Subcutaneous abdominal adipose tissue (tissue), 5 donors: ENCODE measurements around the gene ZNF883.

Experiments
- H3K27ac ChIP-seq: one replicate; pipeline ENCODE4 v1.7.0; 2013; ENCODE audit warnings: low read depth, mild to moderate bottlenecking, inconsistent platforms, low read length, moderate library complexity
- H3K27me3 ChIP-seq, 5 donors: one replicate each; pipeline ENCODE4 v1.7.0; 2013; ENCODE audit warnings: low read length in 5 of 5, inconsistent platforms in 1 of 5; ENCODE audit not compliant: control insufficient read depth in 5 of 5, insufficient read depth in 4 of 5
- H3K36me3 ChIP-seq, 5 donors: one replicate each; pipeline ENCODE4 v1.7.0; 2013; ENCODE audit warnings: low read length in 5 of 5; ENCODE audit not compliant: control insufficient read depth in 5 of 5, insufficient read depth in 5 of 5
- H3K4me1 ChIP-seq, 5 donors: one replicate each; pipeline ENCODE4 v1.7.0; 2013; ENCODE audit warnings: low read length in 5 of 5, mild to moderate bottlenecking in 3 of 5, moderate library complexity in 1 of 5; ENCODE audit not compliant: control insufficient read depth in 5 of 5, insufficient read depth in 5 of 5
- H3K4me3 ChIP-seq, 5 donors: one replicate each; pipeline ENCODE4 v1.7.0; 2013; ENCODE audit warnings: low read length in 5 of 5, low read depth in 1 of 5
- H3K9ac ChIP-seq, 5 donors: one replicate each; pipeline ENCODE4 v1.7.0; 2013; ENCODE audit warnings: low read length in 5 of 5, mild to moderate bottlenecking in 4 of 5, moderate library complexity in 3 of 5
- H3K9me3 ChIP-seq, 5 donors: one replicate each; pipeline ENCODE4 v1.7.0; 2013; ENCODE audit warnings: low read length in 5 of 5; ENCODE audit not compliant: control insufficient read depth in 5 of 5
- donor health status: healthy.
- donor health status: healthy.
- donor health status: healthy.
- donor health status: healthy.
- donor health status: healthy.

The ZNF883 gene

DNA sequence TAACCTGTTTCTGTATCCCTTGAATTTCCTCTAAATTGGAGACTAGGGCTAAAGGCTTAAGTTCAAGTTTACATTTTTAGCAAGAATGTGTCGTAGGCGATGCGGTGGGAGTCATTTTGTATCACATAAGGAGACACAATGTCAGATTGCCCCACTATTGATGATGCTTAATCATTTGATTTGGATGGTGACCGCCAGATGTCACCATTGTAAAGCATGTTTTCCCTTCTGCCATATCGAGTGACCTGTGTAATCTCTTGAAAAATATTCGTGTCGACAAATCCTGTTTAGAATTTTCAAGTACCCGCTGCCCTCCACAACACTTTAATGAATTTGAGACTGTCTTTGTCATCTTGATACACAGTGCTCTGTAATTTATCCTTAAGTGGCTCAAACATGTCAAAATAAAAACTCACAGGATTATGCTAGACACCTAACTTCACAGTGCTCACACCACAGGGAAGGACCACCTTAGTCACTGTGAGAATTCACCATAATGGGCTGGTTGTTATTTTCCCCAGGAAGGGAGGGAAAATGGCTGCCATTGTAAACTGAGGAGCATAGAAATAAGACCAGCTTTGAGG lies 86.8 kb downstream of the ZNF883 start:
- no peaks in the 10 kb centered on the region for H3K27me3 ChIP-seq
- H3K9ac ChIP-seq, result no peak overlapping the region

DNA sequence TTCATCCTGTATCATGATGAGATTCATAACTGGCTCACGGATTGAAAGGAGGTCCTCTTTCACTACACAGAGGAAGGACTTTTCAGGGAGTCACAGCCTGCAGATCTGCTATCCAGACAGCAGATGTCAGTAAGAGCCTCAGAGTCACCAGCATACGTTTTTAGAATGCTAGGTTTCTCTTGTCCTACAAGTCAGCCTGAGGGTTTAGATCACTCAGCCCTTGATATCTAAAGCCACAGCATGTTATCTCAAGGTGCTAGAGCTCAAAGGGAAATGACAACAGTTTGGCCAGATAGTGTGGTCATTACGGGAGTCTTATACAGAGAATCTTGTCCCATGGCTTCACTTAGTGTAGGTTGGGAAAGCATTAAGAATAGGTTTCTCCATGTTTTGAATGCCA lies 90.4 kb downstream of the ZNF883 start:
- no peaks in the 10 kb centered on the region for H3K36me3 ChIP-seq
- H3K4me3 ChIP-seq, result no peak overlapping the region
- no peaks in the 10 kb centered on the region for H3K9me3 ChIP-seq
- no peaks in the 10 kb centered on the region for H3K4me1 ChIP-seq
- H3K27ac ChIP-seq, result no peak overlapping the region
- no peak overlapping the region for H3K9ac ChIP-seq
- no peaks in the 10 kb centered on the region for H3K27me3 ChIP-seq

More for the DNA sequence above, 86.8 kb downstream of the ZNF883 start:
- no peak overlapping the region for H3K4me3 ChIP-seq
- no peaks in the 10 kb centered on the region for H3K36me3 ChIP-seq
- no peaks in the 10 kb centered on the region for H3K4me1 ChIP-seq
- H3K27ac ChIP-seq, result no peak overlapping the region
- H3K9me3 ChIP-seq, result no peaks in the 10 kb centered on the region

DNA sequence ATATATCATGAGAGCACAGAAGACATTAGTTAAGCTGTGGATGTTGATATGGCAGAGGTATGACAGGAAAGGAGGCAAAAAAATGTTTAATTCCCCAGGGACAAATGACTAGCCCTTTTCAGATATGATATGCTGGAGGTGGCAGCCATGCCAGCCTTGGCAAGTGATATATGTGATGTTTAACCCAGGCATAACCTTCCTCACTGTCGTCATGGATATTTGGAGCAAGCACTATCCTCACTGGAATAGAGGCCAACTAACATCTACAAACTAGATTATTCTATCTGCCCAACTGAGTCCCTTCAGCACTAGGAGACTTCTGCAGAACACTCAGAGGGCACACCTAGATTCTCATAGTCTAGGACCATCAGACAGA lies 94.0 kb downstream of the ZNF883 start:
- no peaks in the 10 kb centered on the region for H3K9me3 ChIP-seq
- no peak overlapping the region for H3K9ac ChIP-seq
- H3K27ac ChIP-seq, result no peak overlapping the region
- no peak overlapping the region for H3K4me3 ChIP-seq
- no peaks in the 10 kb centered on the region for H3K36me3 ChIP-seq
- H3K27me3 ChIP-seq, result no peaks in the 10 kb centered on the region
- no peaks in the 10 kb centered on the region for H3K4me1 ChIP-seq

DNA sequence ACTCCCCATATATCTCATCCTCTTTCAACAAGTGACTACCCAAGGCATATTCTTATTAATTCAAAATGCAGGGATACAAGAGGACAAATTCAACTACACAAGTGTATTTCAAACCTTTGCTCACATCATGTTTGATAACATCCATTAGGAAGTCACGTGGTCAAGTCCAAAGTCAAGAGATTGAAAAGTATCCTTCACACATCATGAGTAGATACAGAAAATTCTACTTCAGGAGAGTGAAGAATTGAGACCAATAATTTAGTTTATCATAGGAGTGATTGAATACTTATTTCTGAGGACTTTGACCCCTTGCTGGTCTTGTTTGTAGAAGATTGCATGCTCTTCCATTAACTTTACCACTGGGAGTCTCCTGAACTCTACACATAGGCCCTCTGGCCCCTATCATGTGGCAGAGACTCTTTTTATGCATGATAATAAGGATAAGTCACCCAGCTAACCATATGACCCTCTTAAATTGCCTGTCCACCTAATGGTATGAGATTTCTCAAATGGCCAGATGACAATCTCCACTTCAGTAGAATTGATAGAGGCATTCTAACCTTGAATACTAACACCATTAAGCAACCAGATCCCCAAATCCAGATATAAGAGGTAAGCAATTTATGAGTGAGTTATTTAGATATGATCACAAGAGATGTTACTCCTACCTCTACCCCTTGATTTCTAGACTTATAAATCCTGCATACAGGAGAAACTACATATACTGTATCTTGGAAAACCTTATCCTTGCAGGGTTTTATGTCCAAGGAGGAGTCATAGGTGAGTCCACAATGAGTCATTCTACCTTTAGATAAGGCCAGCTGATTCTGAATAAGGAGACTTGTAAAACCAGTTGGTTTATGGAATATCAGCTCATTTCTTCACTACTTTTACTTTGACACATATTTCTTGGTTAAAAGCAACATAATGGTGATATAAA lies 94.7 kb downstream of the ZNF883 start:
- no peak overlapping the region for H3K4me3 ChIP-seq
- no peaks in the 10 kb centered on the region for H3K36me3 ChIP-seq
- no peak overlapping the region for H3K9ac ChIP-seq
- no peaks in the 10 kb centered on the region for H3K27me3 ChIP-seq
- H3K4me1 ChIP-seq, result no peaks in the 10 kb centered on the region
- H3K9me3 ChIP-seq, result no peaks in the 10 kb centered on the region
- no peak overlapping the region for H3K27ac ChIP-seq

DNA sequence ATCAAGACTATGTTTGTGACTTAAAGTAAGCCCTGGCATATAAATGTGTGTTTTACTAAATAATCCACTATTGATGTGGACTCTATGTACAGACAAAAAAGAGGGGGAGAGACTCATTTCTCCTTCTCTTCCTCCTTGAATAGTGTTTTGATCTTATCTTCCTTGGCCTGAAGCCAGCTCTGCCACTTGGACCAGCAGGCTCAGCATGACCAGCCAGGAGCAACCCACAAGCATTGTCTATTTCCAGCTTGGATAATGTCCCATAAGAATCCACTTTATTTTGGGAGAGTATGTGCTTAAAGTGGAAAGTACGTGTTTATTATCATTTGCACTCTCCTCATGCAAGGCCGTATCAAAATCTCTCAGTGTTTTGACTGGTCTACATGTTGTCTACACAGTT lies 97.5 kb downstream of the ZNF883 start:
- no peak overlapping the region for H3K9ac ChIP-seq
- no peaks in the 10 kb centered on the region for H3K4me1 ChIP-seq
- H3K9me3 ChIP-seq, result no peaks in the 10 kb centered on the region
- H3K27me3 ChIP-seq, result no peaks in the 10 kb centered on the region
- no peak overlapping the region for H3K4me3 ChIP-seq
- no peak overlapping the region for H3K27ac ChIP-seq
- H3K36me3 ChIP-seq, result no peaks in the 10 kb centered on the region

DNA sequence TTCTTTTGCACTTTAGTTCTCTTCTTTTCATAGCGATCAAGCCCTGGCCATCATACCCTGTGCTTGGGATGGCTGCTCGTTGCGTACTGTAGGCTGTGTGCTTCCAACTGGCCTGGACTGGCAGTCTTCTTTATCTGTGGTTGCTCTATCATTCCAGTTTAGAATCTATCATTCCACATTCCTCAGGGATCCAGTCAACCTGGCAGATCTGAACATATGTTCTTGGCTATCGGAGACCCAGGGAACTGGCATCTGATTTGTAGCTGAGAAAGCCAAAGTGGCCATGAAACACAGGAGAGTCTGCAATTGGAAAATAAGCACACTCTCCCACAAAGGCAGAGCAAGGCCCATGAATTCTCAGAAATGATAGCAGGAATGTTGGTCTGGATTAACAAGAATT lies 98.7 kb downstream of the ZNF883 start:
- Histone ChIP-seq H3K9ac (no peak overlapping the region), H3K27me3 (no peaks in the 10 kb centered on the region), H3K4me3 (no peak overlapping the region)

DNA sequence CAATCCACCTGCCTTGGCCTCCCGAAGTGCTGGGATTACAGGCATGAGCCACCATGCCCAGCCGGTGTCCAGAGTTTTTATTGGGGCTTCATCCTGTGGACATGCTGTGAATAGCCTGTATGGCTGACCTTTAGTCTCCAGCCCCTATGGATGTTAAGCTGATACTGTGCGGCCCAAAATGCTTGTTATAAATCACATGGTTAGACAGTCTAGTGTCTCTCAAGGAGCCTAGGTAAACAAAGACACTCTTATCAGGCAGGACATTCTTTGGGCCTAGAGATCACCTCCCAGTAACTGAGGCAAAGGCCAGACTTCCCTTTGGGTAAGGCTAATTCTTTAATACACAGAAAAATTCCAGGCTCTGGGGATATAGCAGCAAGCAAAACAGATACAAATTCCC lies 99.4 kb downstream of the ZNF883 start:
- Histone ChIP-seq H3K27ac (no peak overlapping the region), H3K9ac (no peak overlapping the region), H3K36me3 (no peaks in the 10 kb centered on the region), H3K4me3 (no peak overlapping the region), H3K9me3 (no peaks in the 10 kb centered on the region), H3K27me3 (no peaks in the 10 kb centered on the region), H3K4me1 (no peaks in the 10 kb centered on the region)

More for the DNA sequence above, 98.7 kb downstream of the ZNF883 start:
- H3K9me3 ChIP-seq, result no peaks in the 10 kb centered on the region
- no peaks in the 10 kb centered on the region for H3K4me1 ChIP-seq
- H3K27ac ChIP-seq, result no peak overlapping the region
- no peaks in the 10 kb centered on the region for H3K36me3 ChIP-seq

DNA sequence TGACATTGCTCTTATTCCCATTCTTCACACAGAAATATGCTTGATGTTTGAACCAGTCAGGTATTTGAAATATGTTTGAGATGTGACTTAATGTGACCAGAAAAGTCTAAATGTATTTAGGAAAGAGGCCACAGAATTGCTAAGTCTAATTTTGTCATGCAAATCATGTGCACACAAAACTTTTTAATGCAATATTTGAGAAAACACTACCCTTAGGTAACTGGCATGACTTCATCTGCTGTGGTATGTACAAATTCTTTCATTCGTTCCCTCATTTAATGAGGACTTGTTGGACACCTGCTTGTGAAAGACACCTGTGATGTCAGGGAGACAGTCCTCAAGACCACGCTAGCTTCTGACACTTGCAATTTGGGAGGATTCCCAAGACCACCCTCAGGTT lies 100.3 kb downstream of the ZNF883 start:
- no peak overlapping the region for H3K4me3 ChIP-seq
- no peaks in the 10 kb centered on the region for H3K36me3 ChIP-seq
- H3K9ac ChIP-seq, result no peak overlapping the region
- H3K27me3 ChIP-seq, result no peaks in the 10 kb centered on the region
- no peaks in the 10 kb centered on the region for H3K4me1 ChIP-seq
- no peak overlapping the region for H3K27ac ChIP-seq
- no peaks in the 10 kb centered on the region for H3K9me3 ChIP-seq
